DND-41 (cell line): ENCODE measurements around the gene AIPL1.

ENCODE experiments used
- EZH2 ChIP-seq: IDR thresholded peaks from 3 replicates; pipeline ENCODE4 v1.6.1; 2012; ENCODE audit warnings: borderline replicate concordance, low read depth, mild to moderate bottlenecking, moderate library complexity, low read length, inconsistent platforms; ENCODE audit not compliant: severe bottlenecking
- TF ChIP-seq, protein P1 (sequence below): IDR thresholded peaks from 2 replicates; pipeline ENCODE4 v1.5.1; 2012; ENCODE audit warnings: borderline replicate concordance, low read length, moderate library complexity, mild to moderate bottlenecking; ENCODE audit not compliant: poor library complexity, severe bottlenecking; ENCODE audit errors: extremely low read depth

DNA sequence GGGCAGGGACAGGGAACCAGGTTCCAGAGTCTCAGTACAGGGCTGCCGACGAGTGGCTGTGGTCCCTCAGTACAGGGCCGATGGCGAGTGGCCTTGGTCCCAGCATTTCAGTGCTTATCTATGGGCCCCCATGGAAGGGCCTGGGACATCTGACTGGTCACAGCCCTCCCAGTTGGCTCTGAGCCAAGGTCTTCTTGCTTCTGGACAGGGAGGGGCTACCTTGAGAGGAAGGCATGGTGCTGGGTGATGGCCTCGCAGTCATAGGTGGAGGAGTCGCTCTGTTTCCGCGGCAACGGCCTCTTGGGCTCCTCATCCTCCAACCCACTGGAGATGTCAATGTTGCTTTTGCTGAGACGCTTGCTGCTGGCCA, 41.9 kb upstream of the AIPL1 start:
- TF ChIP-seq, protein P1, sequence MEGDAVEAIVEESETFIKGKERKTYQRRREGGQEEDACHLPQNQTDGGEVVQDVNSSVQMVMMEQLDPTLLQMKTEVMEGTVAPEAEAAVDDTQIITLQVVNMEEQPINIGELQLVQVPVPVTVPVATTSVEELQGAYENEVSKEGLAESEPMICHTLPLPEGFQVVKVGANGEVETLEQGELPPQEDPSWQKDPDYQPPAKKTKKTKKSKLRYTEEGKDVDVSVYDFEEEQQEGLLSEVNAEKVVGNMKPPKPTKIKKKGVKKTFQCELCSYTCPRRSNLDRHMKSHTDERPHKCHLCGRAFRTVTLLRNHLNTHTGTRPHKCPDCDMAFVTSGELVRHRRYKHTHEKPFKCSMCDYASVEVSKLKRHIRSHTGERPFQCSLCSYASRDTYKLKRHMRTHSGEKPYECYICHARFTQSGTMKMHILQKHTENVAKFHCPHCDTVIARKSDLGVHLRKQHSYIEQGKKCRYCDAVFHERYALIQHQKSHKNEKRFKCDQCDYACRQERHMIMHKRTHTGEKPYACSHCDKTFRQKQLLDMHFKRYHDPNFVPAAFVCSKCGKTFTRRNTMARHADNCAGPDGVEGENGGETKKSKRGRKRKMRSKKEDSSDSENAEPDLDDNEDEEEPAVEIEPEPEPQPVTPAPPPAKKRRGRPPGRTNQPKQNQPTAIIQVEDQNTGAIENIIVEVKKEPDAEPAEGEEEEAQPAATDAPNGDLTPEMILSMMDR, result no peak
- no peak for TF ChIP-seq EZH2
